ENCODE data around the gene RASGEF1C. TPM values are rescaled to one million over a fixed set of nuclear protein-coding genes. Genes with fewer than 3 reads are reported as not detected.

The RASGEF1C gene
- total and polyA plus RNA-seq, 10 donors, result 0.06 to 1.1 (median 0.21) TPM; not detected in 6

- intact Hi-C loops (cut with DNase I; ENCODE audit: low total_unique reads), result no loop called here
- Histone ChIP-seq H3K36me3 (no peaks in the 10 kb centered on the region), H3K4me3 (no peak overlapping the region), H3K9me3 (peaks cover 0 to 11% (median under 1%) of the 10 kb centered on the region in 8 donors), H3K27me3 (replicated peaks in 1 of 7) (peaks cover 0 to 9% (median 0%) of the 10 kb centered on the region in 7 donors), H3K4me1 (peaks cover 0 to 11% (median 11%) of the 10 kb centered on the region in 6 donors), H3K27ac (no peak overlapping the region)
- 82 to 91% (median 88%) methylated on average over 25 of the region's 25 CpGs for WGBS, 5 donors
- peak; percentile 53 for DNase-seq
- no peak for TF ChIP-seq POLR2AphosphoS5 (IDR thresholded peaks at IDR 0.05)
Observed at GRCh38 chr5:180178531-180179441, 30.2 kb downstream of the RASGEF1C start.

- Histone ChIP-seq H3K9me3 (no peaks in the 10 kb centered on the region), H3K27ac (no peak overlapping the region), H3K4me3 (no peak overlapping the region), H3K4me1 (peaks cover 0 to 21% (median 11%) of the 10 kb centered on the region in 6 donors), H3K27me3 (replicated peaks in 1 of 7) (peaks cover 0 to 19% (median 0%) of the 10 kb centered on the region in 7 donors), H3K36me3 (no peaks in the 10 kb centered on the region)
- DNase-seq, result no peak
- intact Hi-C loops (cut with DNase I; ENCODE audit: low total_unique reads), result no loop called here
- TF ChIP-seq POLR2AphosphoS5 (IDR thresholded peaks at IDR 0.05) (no peak), POLR2A (IDR thresholded peaks at IDR 0.05) (no peak), CTCF (IDR thresholded peaks at IDR 0.05 in 8 of 11, conservative IDR thresholded peaks at IDR 0.05 in 3 of 11) (no peak)
- 92 to 97% (median 93%) methylated on average over 8 of the region's 8 CpGs for WGBS, 5 donors
Observed at GRCh38 chr5:180176191-180176590, 32.8 kb downstream of the RASGEF1C start.

GRCh38 chr5:180175015-180175431 is 34.0 kb downstream of the RASGEF1C start:
- TF ChIP-seq CTCF (IDR thresholded peaks at IDR 0.05 in 8 of 11, conservative IDR thresholded peaks at IDR 0.05 in 3 of 11) (no peak), POLR2AphosphoS5 (IDR thresholded peaks at IDR 0.05) (no peak), POLR2A (IDR thresholded peaks at IDR 0.05) (no peak)
- Histone ChIP-seq H3K36me3 (no peaks in the 10 kb centered on the region), H3K27ac (no peak overlapping the region), H3K4me1 (peaks cover 0 to 22% (median 11%) of the 10 kb centered on the region in 6 donors), H3K4me3 (no peak overlapping the region), H3K27me3 (replicated peaks in 1 of 7) (peaks cover 0 to 31% (median 0%) of the 10 kb centered on the region in 7 donors), H3K9me3 (no peaks in the 10 kb centered on the region)
- peak; percentile 58 for DNase-seq
- 89 to 94% (median 92%) methylated on average over 5 to 7 of the region's 7 CpGs for WGBS, 5 donors
- intact Hi-C loops (cut with DNase I; ENCODE audit: low total_unique reads), result no loop called here

- Histone ChIP-seq H3K36me3 (no peaks in the 10 kb centered on the region), H3K9me3 (no peaks in the 10 kb centered on the region), H3K4me3 (no peak overlapping the region), H3K4me1 (peaks cover 0 to 26% (median 11%) of the 10 kb centered on the region in 6 donors), H3K27me3 (replicated peaks in 1 of 7) (peaks cover 0 to 35% (median 0%) of the 10 kb centered on the region in 7 donors), H3K27ac (no peak overlapping the region)
- intact Hi-C loops (cut with DNase I; ENCODE audit: low total_unique reads), result no loop called here
- 85 to 94% (median 88%) methylated on average over 9 to 12 of the region's 12 CpGs for WGBS, 5 donors
- TF ChIP-seq POLR2AphosphoS5 (IDR thresholded peaks at IDR 0.05) (no peak), CTCF (IDR thresholded peaks at IDR 0.05 in 8 of 11, conservative IDR thresholded peaks at IDR 0.05 in 3 of 11) (no peak), POLR2A (IDR thresholded peaks at IDR 0.05) (no peak)
- peak; percentile 58 for DNase-seq
Observed at GRCh38 chr5:180174587-180174972, 34.4 kb downstream of the RASGEF1C start.
